CD8-positive, alpha-beta memory T cell (primary cell): ENCODE data around the gene TMEM232. TPM values are rescaled to one million over a fixed set of nuclear protein-coding genes. Genes with fewer than 3 reads are reported as not detected.
"Not testable (repeated sequence)": the region's sequence is repeated elsewhere in the genome, so short reads cannot be mapped to it uniquely, and the experiment has no call there.

ENCODE experiments used
- CTCF ChIA-PET: fragments of 350-600 bp; sonication (Branson Sonifier 250); formaldehyde crosslinking; loops from one replicate; lab custom pipeline; 2021; ENCODE audit warnings: antibody characterized with exemption; lab: Charles Lee
- POLR2A ChIA-PET: fragments of 350-600 bp; sonication (Branson Sonifier 250); formaldehyde crosslinking; loops from one replicate; lab custom pipeline; 2021; ENCODE audit warnings: antibody characterized with exemption; lab: Charles Lee
- DNase-seq, 5 donors: peaks; one replicate each; pipeline versions ENCODE4 v3.0.0 to v3.0.0-alpha.2; 2020 to 2022; ENCODE audit warnings: mixed read lengths in 1 of 5
- H3K27ac ChIP-seq: one replicate; pipeline ENCODE4 v1.7.0; 2013; ENCODE audit warnings: low read depth, mild to moderate bottlenecking, low read length, moderate library complexity
- H3K27me3 ChIP-seq: 2 replicates; pipeline ENCODE4 v1.7.0; 2013; ENCODE audit warnings: low read length, mild to moderate bottlenecking; ENCODE audit not compliant: insufficient read depth, poor library complexity, severe bottlenecking
- H3K36me3 ChIP-seq: 2 replicates; pipeline ENCODE4 v1.7.0; 2013; ENCODE audit warnings: mild to moderate bottlenecking, low read length, moderate library complexity; ENCODE audit not compliant: insufficient read depth
- H3K4me1 ChIP-seq: 2 replicates; pipeline ENCODE4 v1.7.0; 2013; ENCODE audit warnings: mild to moderate bottlenecking, low read length, moderate library complexity; ENCODE audit not compliant: insufficient read depth
- H3K4me3 ChIP-seq: 2 replicates; pipeline ENCODE4 v1.7.0; 2013; ENCODE audit warnings: mild to moderate bottlenecking, low read length
- H3K9me3 ChIP-seq: 2 replicates; pipeline ENCODE4 v1.7.0; 2013; ENCODE audit warnings: mild to moderate bottlenecking, low read length
- H3K27ac Mint-ChIP-seq, 8 donors: one replicate each; pipeline ENCODE4 v1.8.0; 2020 to 2021; ENCODE audit warnings: mixed read lengths in 8 of 8, mild to moderate bottlenecking in 6 of 8, inconsistent platforms in 3 of 8, moderate library complexity in 3 of 8
- H3K27me3 Mint-ChIP-seq, 2 donors: one replicate each; pipeline ENCODE4 v1.8.0; 2020 to 2021; ENCODE audit warnings: mixed read lengths in 2 of 2, mild to moderate bottlenecking in 1 of 2, moderate library complexity in 1 of 2
- H3K36me3 Mint-ChIP-seq, 3 donors: one replicate each; pipeline ENCODE4 v1.8.0; 2020 to 2021; ENCODE audit warnings: mixed read lengths in 3 of 3, inconsistent platforms in 1 of 3, mild to moderate bottlenecking in 1 of 3
- H3K4me1 Mint-ChIP-seq, 3 donors: one replicate each; pipeline ENCODE4 v1.8.0; 2020 to 2021; ENCODE audit warnings: mixed read lengths in 3 of 3, inconsistent platforms in 1 of 3, mild to moderate bottlenecking in 1 of 3
- H3K4me3 Mint-ChIP-seq, 7 donors: one replicate each; pipeline ENCODE4 v1.8.0; 2020 to 2021; ENCODE audit warnings: mixed read lengths in 7 of 7, mild to moderate bottlenecking in 6 of 7, moderate library complexity in 4 of 7, inconsistent platforms in 2 of 7
- H3K9me3 Mint-ChIP-seq, 5 donors: one replicate each; pipeline ENCODE4 v1.8.0; 2020 to 2022; ENCODE audit warnings: mixed read lengths in 5 of 5, mild to moderate bottlenecking in 3 of 5, moderate library complexity in 2 of 5, inconsistent platforms in 1 of 5
- polyA plus RNA-seq: library from polyadenylated mRNA; unstranded; fragments of 300-500 nt; fragmentation: Illumina TruSeq; gene quantifications from one replicate; pipeline ENCODE4 v1.2.3, GENCODE V29; 2021
- total RNA-seq, 2 experiments: library from RNA; stranded (reverse); gene quantifications; one replicate each; pipeline ENCODE4 v1.2.3, GENCODE V29; 2021

TMEM232 gene
- total and polyA plus RNA-seq, 3 experiments from 2014 or later: 0.25 to 0.92 (median 0.38) TPM

DNA sequence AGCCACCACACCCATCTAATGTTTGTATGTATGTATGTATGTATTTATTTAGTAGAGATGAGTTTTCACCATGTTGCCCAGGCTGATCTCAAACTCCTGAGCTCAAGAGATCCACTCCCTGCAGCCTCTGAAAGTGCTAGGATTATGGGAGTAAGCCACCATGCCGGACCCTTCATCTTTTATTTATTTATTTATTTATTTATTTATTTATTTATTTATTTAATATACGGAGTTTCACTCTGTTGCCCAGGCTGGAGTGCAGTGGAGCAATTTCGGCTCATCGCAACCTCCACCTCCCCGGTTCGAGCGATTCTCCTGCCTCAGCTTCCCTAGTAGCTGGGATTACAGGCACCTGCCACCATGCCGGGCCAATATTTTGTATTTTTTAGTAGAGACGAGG is 49.9 kb downstream of the TMEM232 start:
- H3K27ac ChIP-seq, H3K4me1 ChIP-seq, H3K4me1 Mint-ChIP-seq, H3K27me3 ChIP-seq, H3K27ac Mint-ChIP-seq, H3K9me3 Mint-ChIP-seq, H3K36me3 Mint-ChIP-seq, POLR2A ChIA-PET, H3K36me3 ChIP-seq, H3K4me3 Mint-ChIP-seq, H3K9me3 ChIP-seq, H3K4me3 ChIP-seq, CTCF ChIA-PET, DNase-seq: not testable (repeated sequence)
- peaks cover 8 to 15% of the 10 kb centered on the region in 2 donors for H3K27me3 Mint-ChIP-seq

GRCh38 chr5:110665184-110665726 is 61.2 kb downstream of the TMEM232 start:
- Mint-ChIP-seq H3K36me3 (no peaks in the 10 kb centered on the region), H3K4me1 (no peaks in the 10 kb centered on the region)

DNA sequence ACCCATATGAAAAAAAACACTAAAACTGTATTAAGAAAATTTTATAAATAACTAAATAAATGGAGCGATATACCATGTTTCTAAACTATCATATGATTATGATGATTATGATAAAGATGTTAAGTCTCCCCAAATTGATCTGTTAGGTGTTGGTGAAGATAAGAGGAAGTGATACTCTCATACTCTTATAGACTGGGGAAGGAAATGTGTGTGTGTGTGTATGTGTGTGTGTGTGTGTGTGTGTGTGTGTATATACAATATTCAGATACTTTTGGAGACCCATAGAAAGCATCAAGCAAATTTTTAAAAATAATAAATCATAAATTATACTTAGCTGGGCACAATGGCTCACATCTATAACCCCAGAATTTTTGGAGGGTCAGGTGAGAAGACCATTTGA is 62.9 kb downstream of the TMEM232 start:
- ChIA-PET POLR2A (no interaction called here), CTCF (no interaction called here)
- no peaks in the 10 kb centered on the region for H3K36me3 ChIP-seq
- no peaks in the 10 kb centered on the region for H3K4me1 ChIP-seq
- DNase-seq: no peak
- no peaks in the 10 kb centered on the region for H3K9me3 ChIP-seq
- Mint-ChIP-seq H3K4me3 (no peak overlapping the region), H3K27ac (no peak overlapping the region), H3K9me3 (no peaks in the 10 kb centered on the region), H3K4me1 (no peaks in the 10 kb centered on the region), H3K36me3 (no peaks in the 10 kb centered on the region), H3K27me3 (peaks cover 2 to 3% of the 10 kb centered on the region in 2 donors)
- no peak overlapping the region for H3K27ac ChIP-seq
- H3K4me3 ChIP-seq: no peak overlapping the region
- no peaks in the 10 kb centered on the region for H3K27me3 ChIP-seq

More at GRCh38 chr5:110665184-110665726, 61.2 kb downstream of the TMEM232 start:
- Histone ChIP-seq H3K27ac (no peak overlapping the region), H3K4me3 (no peak overlapping the region), H3K4me1 (no peaks in the 10 kb centered on the region), H3K36me3 (no peaks in the 10 kb centered on the region), H3K27me3 (no peaks in the 10 kb centered on the region), H3K9me3 (no peaks in the 10 kb centered on the region)
- DNase-seq: no peak
- CTCF ChIA-PET: no interaction called here
- no peak overlapping the region for H3K27ac Mint-ChIP-seq
- H3K9me3 Mint-ChIP-seq: no peaks in the 10 kb centered on the region
- peaks cover 2 to 3% of the 10 kb centered on the region in 2 donors for H3K27me3 Mint-ChIP-seq
- no peak overlapping the region for H3K4me3 Mint-ChIP-seq
- POLR2A ChIA-PET: no interaction called here

DNA sequence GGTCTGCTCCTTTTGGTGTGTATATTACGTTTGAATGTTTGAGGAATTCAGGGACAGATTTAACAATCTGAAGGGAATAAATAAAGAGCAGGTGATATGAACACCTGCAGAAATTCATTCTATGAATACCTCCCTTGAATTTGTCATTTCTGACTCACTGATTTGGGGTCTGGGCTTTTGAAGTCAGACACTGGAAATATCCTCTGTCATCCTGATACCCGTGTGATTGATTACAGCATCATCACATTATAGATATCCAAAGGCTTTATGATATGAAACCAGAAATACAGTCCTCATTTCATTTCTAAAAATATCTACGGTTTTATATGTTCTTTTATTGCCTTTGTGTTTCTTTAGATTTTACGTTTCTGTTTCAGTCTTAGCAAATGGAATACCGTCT is 68.5 kb downstream of the TMEM232 start:
- H3K36me3 ChIP-seq: no peaks in the 10 kb centered on the region
- POLR2A ChIA-PET: no interaction called here
- no peaks in the 10 kb centered on the region for H3K4me1 ChIP-seq
- H3K36me3 Mint-ChIP-seq: no peaks in the 10 kb centered on the region
- no peaks in the 10 kb centered on the region for H3K27me3 ChIP-seq
- no peak overlapping the region for H3K4me3 ChIP-seq
- H3K27ac Mint-ChIP-seq: no peak overlapping the region
- no peaks in the 10 kb centered on the region for H3K4me1 Mint-ChIP-seq
- peaks cover 0 to 5% (median 2%) of the 10 kb centered on the region in 5 donors for H3K9me3 Mint-ChIP-seq
- H3K27ac ChIP-seq: no peak overlapping the region
- no peaks in the 10 kb centered on the region for H3K9me3 ChIP-seq
- CTCF ChIA-PET: no interaction called here
- H3K27me3 Mint-ChIP-seq: peaks cover 0 to 7% of the 10 kb centered on the region in 2 donors
- no peak overlapping the region for H3K4me3 Mint-ChIP-seq
- DNase-seq: no peak

DNA sequence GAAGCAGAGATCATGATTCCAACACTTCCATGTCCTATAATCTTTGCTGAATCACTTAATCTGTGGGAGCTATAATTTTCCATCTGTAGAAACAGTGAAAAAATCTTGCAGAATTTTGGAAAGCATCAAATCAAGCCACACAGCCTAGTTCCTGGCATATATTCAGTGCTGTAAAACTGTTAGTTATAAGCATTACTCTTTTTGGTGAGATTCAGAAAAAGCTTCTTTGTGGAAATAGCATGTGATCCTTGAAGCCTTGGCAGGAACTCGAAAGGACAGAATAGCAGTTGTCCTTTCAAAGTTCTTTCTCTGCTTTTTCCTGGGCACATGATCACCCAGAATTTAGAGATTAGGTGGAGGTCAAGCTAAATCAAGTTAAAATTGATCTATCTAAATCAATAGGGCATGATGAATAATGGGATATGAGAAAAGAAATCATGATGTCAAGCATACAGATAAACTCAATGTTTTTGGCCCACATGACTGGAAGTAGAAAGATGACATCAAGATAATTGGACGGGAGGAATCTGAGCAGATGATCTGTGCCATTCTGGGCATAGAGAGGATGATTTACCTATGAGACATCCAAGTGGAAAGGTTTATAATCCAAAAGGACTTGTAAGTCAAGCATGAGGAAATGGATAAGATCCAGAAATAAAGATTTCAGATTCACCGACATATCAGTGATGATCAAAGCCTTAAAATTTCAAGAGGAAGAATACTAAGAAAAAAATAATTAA is 73.1 kb downstream of the TMEM232 start:
- POLR2A ChIA-PET: no interaction called here
- DNase-seq: no peak
- H3K27me3 ChIP-seq: no peaks in the 10 kb centered on the region
- H3K36me3 Mint-ChIP-seq: no peaks in the 10 kb centered on the region
- no peak overlapping the region for H3K27ac Mint-ChIP-seq
- no peaks in the 10 kb centered on the region for H3K9me3 ChIP-seq
- no peak overlapping the region for H3K4me3 Mint-ChIP-seq
- CTCF ChIA-PET: no interaction called here
- peaks cover 0 to 5% (median 2%) of the 10 kb centered on the region in 5 donors for H3K9me3 Mint-ChIP-seq
- H3K36me3 ChIP-seq: no peaks in the 10 kb centered on the region
- H3K4me3 ChIP-seq: no peak overlapping the region
- H3K4me1 Mint-ChIP-seq: no peaks in the 10 kb centered on the region
- peaks cover 0 to 11% of the 10 kb centered on the region in 2 donors for H3K27me3 Mint-ChIP-seq
- H3K4me1 ChIP-seq: no peaks in the 10 kb centered on the region
- H3K27ac ChIP-seq: no peak overlapping the region

- no peaks in the 10 kb centered on the region for H3K36me3 ChIP-seq
- no peak overlapping the region for H3K27ac ChIP-seq
- H3K27me3 Mint-ChIP-seq: peaks cover 0 to 7% of the 10 kb centered on the region in 2 donors
- no peaks in the 10 kb centered on the region for H3K9me3 ChIP-seq
- H3K36me3 Mint-ChIP-seq: no peaks in the 10 kb centered on the region
- no peaks in the 10 kb centered on the region for H3K4me1 ChIP-seq
- H3K4me3 Mint-ChIP-seq: no peak overlapping the region
- POLR2A ChIA-PET: no interaction called here
- CTCF ChIA-PET: no interaction called here
- no peak overlapping the region for H3K27ac Mint-ChIP-seq
- H3K9me3 Mint-ChIP-seq: peaks cover 0 to 5% (median 2%) of the 10 kb centered on the region in 5 donors
- DNase-seq: no peak
- H3K4me1 Mint-ChIP-seq: no peaks in the 10 kb centered on the region
- H3K27me3 ChIP-seq: no peaks in the 10 kb centered on the region
- no peak overlapping the region for H3K4me3 ChIP-seq
Measured at GRCh38 chr5:110651507-110651906, 75.0 kb downstream of the TMEM232 start.

DNA sequence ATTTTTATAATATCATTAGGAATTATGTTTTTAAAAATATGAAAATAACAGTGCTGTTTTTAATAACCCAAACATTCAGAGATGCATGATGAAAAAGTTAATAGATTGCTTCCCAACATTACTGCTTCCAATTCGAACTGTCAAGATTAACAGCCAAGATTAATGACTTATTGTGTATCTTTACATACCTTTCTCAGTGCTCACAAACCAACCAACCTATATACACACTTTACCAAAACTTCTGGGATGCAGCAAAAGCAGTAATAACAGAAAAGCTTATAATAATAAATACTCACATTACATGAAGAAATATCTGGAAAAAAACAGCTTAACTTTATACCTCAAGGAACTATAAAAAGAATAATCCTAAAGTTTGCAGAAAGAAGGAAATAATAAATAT is 82.1 kb downstream of the TMEM232 start:
- Mint-ChIP-seq H3K4me3 (no peak overlapping the region), H3K9me3 (peaks cover 0 to 6% (median 2%) of the 10 kb centered on the region in 5 donors), H3K27ac (no peak overlapping the region), H3K4me1 (peaks cover 0 to 1% (median 0%) of the 10 kb centered on the region in 3 donors), H3K27me3 (peaks cover 0 to 8% of the 10 kb centered on the region in 2 donors), H3K36me3 (no peaks in the 10 kb centered on the region)
- DNase-seq: no peak
- ChIA-PET POLR2A (no interaction called here), CTCF (no interaction called here)
- H3K4me3 ChIP-seq: no peak overlapping the region
- no peaks in the 10 kb centered on the region for H3K36me3 ChIP-seq
- no peak overlapping the region for H3K27ac ChIP-seq
- no peaks in the 10 kb centered on the region for H3K4me1 ChIP-seq
- no peaks in the 10 kb centered on the region for H3K27me3 ChIP-seq
- no peaks in the 10 kb centered on the region for H3K9me3 ChIP-seq

DNA sequence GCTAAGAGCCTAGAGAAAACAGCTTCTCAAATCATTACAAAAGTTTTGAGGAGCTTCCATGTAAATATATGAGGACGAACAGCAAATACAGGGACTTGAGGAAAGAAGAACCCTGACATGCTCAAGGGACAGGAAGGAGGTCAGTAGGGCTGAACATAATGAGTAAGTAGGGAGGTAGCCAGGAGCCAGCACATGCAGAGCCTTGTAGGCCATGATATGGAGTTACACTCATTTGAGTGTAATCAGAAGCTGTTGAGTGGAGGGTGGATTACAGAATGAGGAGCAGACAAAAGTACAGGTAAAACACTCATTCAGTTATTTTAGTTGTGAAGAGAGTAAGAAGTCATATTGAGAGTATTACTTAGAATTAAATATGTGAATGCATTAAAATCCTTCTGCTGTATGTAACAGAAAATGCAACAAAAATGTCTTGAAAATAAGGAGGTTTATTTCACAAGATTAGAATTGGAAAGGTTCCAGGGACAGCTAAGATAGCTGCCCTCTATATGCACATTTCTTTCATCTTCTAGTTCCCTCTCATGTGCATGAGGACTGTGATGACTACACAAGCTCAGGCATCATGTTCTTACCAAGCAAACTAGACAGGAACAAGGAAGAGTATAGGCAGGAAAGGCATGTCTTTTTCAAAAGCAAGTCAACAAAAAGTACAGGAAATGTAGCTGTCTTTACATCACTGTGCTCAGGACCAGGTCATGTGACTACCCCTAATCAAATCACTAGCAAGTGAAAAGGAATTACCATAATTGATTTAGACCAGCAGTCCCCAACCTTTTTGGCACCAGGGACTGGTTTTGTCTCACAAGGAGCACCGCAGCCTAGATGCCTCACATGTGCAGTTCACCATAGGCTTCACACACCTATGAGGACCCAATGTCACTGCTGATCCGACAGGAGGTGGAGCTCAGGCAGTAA is 87.2 kb downstream of the TMEM232 start:
- POLR2A ChIA-PET: no interaction called here
- CTCF ChIA-PET: no interaction called here
- Mint-ChIP-seq H3K36me3 (no peaks in the 10 kb centered on the region), H3K4me3 (no peak overlapping the region), H3K9me3 (peaks cover 0 to 2% (median 0%) of the 10 kb centered on the region in 5 donors), H3K27ac (no peak overlapping the region), H3K27me3 (no peaks in the 10 kb centered on the region), H3K4me1 (peaks cover 0 to 3% (median 3%) of the 10 kb centered on the region in 3 donors)
- no peak overlapping the region for H3K4me3 ChIP-seq
- H3K27me3 ChIP-seq: no peaks in the 10 kb centered on the region
- no peaks in the 10 kb centered on the region for H3K4me1 ChIP-seq
- H3K36me3 ChIP-seq: no peaks in the 10 kb centered on the region
- H3K9me3 ChIP-seq: no peaks in the 10 kb centered on the region
- H3K27ac ChIP-seq: no peak overlapping the region
- no peak for DNase-seq
